Hippocampal formation (tissue), 2 donors: ENCODE data around the gene SLC37A3.

Experiments
- DNase-seq, 2 donors: peaks; one replicate each; lab custom pipeline; 2025; lab: John Stamatoyannopoulos, UW

The SLC37A3 gene

DNA sequence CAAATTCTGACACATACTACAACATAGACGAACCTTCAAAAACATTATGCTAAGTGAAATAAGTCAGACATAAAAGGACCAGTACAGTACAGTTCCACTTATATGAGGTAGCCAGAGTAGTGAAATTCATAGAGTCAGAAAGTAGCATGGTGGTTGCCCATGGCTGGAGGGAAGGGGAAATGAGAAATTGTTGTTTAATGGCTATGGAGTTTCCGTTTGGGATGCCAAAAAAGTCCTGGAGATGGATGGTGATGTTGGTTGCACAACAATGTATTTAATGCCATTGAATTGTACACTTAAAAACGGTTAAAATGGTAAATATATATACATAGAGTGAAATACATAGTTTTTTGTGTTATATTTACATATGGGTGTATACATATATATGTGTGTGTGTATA, 2.1 kb upstream of the SLC37A3 start:
- no peak for DNase-seq

DNA sequence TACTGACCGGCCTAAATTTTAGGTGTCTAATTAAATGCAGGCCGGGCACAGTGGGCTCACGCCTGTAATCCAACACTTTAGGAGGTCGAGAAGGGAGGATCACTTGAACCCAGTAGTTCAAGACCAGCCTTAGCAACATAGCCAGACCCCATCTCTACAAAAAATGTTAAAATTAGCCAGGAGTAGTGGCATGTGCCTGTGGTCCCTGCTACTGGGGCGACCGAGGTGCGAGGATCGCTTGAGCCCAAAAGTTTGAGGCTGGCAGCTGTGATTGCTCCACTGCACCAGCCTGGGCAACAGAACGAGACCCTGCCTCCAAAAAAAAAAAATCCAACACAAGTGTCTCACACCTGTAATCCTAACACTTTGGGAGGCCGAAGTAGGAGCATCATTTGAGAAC, 491 bp upstream of the SLC37A3 start:
- no peak for DNase-seq

DNA sequence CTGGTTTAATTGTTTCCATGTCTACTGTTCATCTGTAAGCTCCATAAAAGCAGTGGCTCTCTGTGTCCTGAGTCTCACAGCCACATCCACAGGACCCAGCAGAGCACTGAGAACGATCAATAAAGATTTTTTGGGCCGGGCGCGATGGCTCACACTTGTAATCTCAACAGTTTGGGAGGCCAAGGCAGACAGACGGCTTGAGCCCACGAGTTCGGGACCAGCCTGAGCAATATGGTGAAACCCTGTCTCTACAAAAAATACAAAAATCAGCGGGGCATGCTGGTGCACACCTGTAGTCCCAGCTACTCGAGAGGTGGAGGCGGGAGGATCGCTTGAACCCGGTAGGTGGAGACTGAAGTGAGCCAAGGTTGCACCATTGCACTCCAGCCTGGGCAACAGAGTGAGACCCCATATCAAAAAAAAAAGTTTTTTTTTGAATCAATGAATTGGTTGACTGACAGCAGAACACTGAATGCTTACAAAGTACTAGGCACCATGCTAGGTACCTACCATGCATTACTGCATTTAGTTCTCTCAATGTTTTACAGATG, 4.5 kb downstream of the SLC37A3 start:
- DNase-seq, result no peak

DNA sequence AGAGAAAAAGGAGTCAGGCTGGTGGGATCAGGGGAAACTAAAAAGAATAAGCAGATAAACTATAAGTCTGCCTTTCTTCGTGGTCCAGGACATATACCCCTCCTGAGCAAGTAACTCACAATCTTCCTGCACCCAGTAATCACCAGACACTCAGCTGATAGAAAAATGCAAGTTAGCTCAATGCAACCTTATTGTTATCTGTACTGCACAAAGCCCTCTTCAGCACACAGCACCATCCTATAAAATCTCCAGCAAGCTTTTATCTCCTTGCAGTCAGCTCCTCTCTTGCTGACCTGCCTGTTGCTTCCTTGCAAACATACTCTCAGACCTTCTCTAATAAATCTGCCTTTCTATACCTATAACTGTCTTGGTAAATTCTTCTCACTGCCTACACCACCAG, 6.7 kb downstream of the SLC37A3 start:
- DNase-seq, result no peak

DNA sequence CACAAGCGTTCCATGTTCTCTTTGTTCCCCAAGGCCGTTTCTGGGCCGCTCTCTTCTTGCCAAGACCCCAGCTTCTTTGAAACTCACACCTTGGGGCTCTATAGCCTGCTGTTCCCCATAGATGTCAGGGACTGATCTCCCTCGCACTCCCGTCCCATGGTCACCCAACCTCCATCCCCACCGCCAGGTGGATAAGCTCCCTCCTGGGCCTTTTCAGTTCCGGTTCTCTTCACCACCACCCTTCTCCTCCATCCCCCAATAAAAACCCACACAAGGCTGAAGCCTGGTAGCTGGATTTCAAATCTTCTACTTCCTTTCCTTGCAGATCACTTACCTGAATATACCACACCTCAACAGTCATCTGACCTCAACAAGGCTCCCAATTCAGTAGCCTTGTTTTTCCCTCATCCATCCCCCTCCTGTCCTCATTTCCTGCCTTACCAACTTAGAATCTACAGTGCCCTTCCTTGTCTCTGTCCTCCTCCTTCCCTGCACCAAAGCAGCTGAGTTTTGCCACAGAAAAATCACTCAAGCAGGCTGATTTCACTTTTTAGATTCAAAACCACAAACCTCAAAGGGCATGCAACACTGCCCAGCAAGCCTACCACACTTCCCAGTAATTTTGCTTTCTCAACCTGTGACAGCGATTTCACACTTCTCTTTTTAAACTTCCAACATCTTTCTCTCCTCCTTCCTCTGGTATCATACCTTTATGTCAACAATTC, 7.7 kb downstream of the SLC37A3 start:
- no peak for DNase-seq

DNA sequence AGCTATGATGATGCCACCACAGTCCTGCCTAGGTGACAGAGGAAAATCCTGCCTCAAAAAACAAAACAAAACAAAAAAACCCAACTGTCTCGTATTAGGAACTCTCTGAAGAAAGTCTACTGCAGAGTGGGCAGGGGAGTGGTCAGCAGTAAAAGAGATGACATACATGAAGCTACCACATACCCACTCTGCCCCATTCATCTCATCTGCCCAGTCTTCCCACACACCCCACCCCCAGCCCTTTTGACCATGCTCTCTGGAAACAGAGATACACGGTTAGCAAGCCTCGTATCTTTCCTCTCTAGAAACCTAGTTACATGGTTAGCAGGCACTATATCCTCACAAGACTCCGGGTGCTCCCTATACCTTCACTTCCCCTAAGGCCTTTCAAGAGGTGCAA, 8.3 kb downstream of the SLC37A3 start:
- DNase-seq, result no peak

DNA sequence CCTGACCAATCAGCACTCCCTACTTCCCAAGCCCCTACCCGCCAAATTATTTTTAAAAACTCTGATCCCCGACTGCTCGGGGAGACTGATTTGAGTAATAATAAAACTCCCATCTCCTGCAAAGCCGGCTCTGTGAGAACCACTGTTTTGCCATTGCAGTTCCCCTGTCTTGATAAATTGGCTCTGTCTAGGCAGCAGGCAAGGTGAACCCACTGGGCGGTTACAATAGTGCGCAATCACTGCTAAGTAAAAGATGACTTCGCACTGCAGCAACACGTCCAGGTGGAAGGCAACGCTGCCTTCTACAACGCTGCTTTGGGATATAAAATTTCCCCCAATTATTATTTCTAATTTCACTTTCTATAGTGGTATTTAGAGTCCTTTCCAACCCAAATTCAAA, 8.9 kb downstream of the SLC37A3 start:
- no peak for DNase-seq

DNA sequence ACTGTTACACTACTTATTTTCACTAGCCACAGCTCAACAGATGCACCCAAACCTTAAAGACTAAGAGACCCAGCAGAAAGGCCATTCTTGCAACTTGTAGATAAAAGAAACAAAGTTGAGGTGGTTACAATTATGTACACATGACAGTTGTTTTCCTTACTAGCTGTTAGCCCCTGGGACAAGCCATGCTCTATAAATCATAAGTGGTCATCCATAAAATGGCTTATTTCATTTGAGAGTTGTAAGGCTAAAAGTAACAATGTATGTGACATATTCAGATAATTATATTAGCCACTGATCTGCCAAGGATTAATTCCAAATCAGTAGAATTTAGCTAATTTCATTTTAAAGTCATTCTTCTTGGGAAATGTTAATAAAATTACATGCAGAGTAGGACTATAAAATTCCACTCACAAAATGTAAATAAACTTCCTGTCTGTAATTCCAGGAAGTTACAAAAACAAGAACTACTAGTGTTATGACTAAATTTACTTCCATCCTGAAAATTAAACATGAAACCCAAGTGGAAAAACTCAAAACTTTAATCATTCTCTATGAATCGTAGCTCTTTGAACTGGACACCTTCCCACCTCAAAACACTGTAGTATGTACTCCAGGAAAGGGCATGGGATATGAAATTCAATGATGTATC, 13.3 kb downstream of the SLC37A3 start:
- no peak for DNase-seq

DNA sequence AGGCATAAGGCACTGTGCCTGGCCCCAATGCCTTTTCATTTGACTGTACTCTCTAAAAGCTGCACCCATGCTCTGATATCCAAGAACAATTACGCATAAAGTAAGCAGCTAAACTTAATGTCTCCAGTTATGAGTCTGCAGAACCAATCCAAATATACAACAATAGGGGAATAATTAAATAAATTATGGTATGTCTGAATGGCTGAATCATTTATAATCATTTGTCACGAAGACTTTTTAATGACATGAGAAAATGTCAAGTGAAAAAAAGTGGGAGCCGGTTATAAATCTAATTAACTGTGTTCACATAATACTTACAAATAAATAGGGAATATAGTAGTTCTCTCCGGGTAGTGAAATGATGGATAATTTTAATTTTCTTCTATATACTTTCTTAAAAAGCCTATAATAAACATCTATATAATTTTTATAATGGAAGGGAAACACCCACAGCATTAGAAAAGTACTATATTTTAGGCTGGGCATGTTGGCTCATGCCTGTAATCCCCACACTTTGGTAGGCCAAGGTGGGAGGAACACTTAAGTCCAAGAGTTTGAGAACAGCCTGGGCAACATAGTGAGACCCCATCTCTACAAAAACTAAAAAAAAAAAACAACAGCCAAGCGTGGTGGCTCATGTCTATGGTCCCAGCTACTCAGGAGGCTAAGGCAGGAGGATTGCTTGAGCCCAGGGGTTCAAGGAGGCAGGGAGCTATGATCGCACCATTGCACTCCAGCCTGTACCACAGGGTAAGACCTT, 14.2 kb downstream of the SLC37A3 start:
- no peak for DNase-seq

DNA sequence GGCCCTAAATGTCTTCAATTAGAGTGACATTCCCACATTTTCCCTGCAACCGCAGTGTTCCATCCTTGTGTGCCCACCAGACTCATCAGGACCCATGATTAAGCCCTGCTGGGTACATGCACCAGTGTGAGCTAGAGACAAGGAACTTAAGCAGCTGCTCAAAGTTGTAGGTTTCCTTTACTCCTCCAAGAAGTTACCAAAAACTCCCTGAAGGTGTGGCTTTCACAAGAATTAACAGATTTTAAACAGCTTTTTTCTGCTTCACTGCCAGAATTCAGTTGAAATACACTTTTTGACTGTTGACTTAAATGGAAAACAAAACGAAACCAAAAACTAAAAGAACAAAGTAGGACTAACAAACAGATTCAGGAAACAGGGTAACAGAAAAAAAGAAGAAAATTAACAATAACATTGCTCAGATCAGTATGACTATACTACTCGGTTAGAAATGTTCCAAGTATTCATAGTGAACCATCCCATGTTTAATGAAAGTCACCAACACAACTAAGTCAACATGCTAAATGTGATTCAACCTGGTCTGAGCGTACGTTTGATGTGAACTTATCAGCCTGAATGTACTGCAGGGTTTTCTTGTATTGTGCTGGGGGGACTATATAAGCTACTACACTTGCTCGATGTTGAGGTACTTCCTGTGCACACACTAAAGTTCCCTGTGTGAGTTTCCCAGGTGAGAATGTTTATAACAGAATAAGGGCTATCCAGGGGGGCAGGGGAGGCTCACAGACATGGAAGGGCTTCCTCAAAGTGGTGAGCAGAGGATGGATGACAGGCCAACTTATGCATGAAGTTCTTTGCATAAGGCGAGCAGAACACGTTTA, 22.2 kb downstream of the SLC37A3 start:
- no peak for DNase-seq

DNA sequence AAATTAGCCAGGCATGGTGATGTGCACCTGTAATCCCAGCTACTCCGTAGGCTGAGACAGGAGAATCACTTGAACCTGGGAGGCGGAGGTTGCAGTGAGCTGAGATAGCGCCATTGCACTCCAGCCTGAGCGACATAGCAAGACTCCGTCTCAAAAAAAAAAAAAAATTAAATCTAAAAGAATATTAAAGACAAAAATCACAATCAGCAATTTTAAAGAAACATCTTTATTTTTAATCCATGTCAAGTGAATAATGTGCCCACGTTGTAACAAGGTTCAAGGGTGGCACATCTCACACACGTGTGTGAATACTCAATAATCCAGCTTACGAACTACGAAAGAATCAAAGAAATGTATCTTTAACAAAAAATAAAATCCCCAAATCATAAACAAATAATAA, 23.0 kb downstream of the SLC37A3 start:
- DNase-seq, result no peak

DNA sequence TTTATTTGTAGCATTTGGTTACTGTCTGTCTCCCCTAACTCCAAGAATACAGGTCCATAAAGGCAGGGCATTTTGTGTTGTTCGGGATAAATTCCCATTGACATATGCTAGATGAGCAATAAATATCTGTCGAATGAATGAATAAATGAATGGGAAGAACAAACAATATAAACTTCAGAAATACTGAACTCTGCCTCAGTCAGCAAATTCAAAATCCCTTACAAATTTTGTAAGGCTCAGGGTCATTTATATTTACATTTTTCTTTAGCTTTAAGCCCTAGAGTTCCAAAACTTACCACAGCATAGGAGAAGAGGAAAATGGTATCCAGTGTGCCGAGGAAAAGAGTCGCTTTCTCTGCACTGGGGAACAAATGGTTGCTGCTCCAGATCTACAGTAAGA, 29.0 kb downstream of the SLC37A3 start:
- no peak for DNase-seq

DNA sequence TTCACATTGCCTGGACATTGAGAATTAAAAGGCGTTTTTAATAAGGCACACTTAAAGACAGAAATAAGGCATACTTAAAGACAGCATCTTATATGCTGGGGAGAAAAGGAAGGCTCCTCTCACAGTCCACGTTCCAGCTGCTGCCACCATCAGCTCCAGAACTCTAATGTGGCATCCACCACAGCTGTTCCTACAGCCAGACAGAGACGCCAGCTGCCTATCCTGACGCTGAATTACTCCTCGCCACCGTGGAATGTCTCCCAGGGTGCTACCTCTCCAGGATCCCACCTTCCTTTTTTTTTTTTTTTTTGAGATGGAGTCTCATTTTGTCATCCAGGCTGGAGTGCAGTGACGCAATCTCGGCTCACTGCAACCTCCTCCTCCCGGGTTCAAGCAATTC, 30.8 kb downstream of the SLC37A3 start:
- DNase-seq, result no peak

DNA sequence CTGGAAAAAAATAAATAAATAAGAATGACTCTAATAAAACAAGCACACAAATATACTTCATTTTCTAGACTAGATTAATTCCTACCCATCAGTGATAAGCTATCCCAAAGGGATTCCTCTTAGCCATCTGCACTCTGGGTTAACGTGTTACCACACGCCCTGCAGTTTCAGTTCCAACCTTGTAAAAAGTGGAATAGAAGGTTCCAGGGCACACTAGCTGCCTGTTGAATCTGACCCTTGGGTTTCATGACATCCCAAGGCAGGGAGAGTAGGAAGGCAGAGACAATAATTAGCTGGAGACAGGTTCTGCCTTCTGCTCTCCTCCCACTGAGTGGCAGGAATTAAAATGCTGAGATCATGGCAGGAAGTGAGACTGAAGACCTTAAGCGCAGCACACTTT, 33.5 kb downstream of the SLC37A3 start:
- no peak for DNase-seq

DNA sequence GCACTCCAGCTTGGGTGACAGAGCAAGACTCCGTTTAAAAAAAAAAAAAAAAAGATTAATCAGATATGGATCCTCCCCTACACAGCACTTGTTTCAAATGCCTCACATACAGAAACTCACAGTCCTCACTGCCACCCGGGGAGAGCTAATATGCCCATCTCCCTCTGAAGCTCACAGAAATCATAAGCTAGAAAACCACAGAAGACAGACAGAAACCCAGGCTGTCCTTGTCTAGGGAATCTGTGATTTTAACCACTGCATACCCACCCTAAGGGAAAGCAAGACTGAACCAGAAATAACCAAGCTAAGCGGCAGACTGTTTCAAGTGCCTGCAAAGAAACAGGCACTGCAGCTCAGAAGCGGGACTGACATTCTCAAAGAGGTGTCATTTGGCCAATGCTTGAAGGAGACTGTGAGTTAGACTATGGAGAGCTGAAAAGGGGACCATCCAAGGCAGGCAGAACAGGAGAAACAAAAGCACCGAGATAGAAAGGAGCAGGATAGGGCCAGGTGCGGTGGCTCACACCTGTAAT, 37.6 kb downstream of the SLC37A3 start:
- no peak for DNase-seq

DNA sequence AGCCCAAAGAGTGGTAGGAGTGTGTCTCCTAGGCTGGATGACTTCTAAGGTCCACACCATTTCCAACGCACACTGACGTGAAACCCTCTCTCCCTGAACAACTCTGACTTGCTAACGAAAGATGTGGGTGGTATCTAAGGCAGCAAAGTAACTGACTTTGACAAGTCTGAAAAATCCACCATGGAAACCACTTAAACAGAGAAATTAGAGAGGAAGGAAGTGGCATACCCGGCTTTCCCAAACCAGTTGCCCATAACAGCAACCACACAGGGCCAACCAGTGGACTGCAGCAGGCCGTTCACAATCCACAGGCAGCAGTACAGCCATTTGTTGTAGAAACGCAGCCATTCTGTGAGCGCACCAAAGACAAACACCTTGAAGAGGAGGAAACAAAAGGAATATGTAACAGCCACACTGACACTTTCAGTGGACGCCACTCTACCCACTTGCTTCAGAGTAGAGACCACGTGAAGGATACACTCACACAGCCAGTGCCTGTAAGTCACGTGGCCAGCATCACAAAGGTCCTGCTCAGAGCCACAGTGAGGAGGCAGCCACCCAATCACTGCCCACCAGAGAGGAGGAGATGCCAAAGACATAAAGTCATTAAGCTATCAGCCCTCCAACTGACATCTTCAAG, 39.8 kb downstream of the SLC37A3 start:
- DNase-seq, result no peak

DNA sequence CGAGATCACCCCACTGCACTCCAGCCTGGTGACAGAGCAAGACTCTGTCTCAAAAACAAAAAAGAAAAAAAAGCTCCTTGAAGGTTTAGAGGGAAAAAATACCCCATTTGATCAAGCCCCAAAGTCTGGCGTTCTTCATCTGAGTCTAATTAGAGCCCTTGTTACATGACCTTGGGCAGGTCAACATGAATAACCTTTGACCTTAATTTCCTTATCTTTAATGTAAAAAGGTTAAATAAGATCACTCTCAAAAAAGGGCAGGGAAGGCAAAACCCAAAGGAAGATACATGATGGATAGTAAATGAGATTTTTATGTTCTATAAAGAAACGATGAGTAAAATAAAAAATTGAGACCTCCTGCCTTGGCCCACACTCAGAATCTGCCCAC, 40.3 kb downstream of the SLC37A3 start:
- no peak for DNase-seq

DNA sequence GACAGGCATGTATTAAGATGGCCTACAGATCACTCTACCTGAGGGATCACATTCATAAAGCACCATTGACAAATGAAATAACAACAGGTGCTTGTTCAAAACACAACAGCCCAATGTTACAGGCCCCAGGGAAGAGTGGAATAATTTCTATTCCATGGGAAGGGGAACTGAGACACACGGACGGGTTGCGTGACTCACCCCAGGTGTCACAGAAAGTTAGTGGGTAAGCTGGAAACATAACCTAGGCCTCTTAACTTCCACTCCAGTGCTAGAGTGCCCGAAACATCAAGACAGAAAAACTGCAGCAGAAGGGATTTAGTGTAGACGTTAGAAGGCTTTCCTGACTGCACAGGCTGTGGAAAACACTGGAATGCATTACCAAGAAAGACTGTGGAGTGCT, 48.3 kb downstream of the SLC37A3 start:
- no peak for DNase-seq

DNA sequence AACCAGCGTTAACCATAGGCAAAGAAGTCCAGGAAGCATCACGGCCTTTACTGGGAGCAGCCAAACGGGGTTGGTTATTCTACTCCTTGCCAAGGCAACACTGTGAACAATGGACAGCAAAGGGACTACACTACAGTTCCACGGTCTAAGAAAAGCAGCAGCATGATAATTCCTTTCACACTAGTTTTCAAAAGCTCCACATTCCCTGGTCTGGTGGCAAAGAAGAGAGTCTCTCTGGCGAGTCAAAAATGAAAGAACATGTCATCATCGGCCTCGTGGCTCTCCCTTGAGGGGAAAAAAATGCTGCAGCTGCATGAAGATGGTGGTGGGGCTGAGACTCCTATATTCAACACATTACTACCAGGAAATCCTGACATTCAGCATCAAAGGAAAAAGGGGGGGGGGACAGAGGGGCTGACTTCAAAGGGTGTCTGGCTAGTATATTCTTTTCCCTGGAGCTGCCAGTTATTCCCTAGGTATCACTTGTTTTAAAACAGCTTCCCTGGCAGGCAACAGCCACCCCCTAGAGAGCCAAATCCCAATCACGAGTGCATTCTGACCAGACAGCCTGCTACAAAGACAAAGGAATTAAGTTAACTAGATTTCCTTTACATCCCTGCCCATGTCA, 49.1 kb downstream of the SLC37A3 start:
- DNase-seq, result peak in 1 of 2 donors; percentile 25

DNA sequence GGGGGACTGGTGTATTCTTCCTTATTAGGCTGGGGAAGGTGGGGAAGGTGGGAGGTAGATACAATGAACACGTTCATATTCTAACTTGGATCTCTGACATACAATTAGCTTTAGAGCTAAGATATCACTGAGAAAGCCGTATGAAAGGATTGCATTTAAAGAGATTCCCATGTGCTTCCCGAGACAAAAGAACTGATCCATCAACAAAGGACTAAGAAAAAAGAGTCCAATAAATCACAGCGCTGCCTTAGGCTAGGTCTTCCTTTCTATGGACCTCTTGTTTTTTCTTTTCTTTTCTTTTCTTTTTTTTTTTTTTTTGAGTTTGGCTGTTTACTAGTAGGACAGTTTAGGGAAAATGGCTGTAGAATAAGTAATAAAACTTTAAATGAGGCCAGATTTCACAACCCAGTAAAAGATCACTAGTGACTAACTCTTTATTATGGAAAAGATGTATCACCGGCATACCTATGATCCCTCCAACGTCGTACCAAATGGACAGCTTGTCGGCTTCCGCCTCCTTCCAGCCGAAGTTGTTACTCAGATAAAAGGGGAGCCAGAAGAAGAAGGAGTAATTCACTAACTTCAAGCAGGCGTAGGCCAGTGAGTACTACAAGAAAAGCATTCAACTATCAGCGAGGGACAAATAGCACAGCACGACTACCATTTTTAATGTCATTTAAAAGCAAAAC, 50.0 kb downstream of the SLC37A3 start:
- no peak for DNase-seq
